ENCODE data around the gene CPT1B. TPM values are rescaled to one million over a fixed set of nuclear protein-coding genes. Genes with fewer than 3 reads are reported as not detected.
"Not testable (repeated sequence)": the region's sequence is repeated elsewhere in the genome, so short reads cannot be mapped to it uniquely, and the experiment has no call there.

The CPT1B gene
- total RNA-seq, 1 experiment from 2014 or later = 10.4 TPM

DNA sequence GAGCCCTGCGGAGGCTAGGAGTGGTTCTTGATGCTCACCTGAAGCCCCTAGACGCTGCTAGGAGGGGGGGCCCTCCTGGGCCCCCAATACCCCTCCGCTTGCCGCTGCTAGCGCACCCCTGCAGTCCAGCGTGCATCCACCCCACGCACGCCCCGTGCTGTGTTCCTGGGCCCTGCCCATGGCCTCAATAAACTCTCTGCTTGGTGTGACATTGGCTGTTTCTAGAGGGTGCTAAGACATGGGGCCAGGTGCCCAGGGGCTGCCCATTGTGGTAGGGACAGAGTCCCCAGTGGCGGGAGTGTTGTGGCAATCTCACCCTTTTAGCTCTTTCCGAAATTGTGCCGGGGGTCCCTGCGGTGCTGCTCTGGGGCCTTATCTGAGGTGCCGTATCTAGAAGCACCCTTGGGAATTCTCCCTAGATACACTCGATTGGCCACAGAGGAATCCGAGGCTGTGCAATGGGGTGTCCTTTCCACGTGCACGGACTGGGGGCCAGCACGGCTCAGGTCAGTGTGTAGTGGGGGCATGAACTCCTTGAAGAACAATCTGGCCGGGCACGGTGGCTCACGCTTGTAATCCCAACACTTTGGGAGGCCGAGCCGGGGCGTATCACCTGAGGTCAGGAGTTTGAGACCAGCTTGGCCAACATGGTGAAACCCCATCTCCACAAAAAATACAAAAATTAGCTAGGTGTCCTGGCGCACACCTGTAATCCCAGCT, 33.3 kb upstream of the CPT1B start:
- in situ Hi-C loops (cut with HindIII; ENCODE audit: low pct_unique_long_range_greater_than_20kb, low sequenced_read_pairs) = no loop called here
- DNase-seq (ENCODE audit: low read depth) = no peak

DNA sequence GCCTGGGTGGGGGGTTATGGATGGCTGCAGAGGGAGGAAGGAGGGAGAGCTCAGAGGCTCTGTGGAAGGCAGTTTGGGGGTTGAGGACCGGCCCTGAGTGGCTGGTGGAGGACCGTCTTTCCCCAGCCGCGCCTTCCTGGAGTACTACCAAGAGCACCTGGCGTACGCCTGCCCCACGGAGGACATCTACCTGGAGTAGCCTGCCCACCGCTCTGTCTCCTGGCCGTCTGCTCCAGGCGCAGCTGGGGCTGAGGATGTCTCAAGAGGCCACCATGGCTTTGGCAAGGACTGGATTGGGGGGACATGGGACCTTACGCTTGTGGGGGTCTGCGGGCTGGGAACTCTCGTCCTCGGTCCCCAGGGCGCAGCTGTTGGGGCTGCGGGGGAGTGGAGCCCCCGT, 32.4 kb upstream of the CPT1B start:
- DNase-seq (ENCODE audit: low read depth) = no peak
- in situ Hi-C loops (cut with HindIII; ENCODE audit: low pct_unique_long_range_greater_than_20kb, low sequenced_read_pairs) = no loop called here

DNA sequence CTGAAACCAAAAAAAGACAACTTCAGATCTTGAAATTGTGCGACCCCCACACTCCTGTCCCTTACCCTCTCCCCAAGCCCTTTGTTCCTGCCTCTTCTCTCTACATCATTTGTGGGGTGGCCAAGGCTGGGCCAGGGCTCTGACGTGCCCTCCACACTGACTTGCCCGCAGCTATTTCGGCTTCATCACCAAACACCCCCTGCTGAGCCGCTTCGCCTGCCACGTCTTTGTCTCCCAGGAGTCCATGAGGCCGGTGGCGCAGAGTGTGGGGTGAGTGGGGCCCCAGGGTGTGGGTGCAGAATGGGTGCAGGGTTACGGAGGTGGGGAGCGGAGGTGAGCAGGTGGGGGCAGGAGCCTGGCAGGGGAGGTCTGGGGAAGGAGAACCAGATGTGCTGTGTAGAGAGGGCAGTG, 31.8 kb upstream of the CPT1B start:
- in situ Hi-C loops (cut with HindIII; ENCODE audit: low pct_unique_long_range_greater_than_20kb, low sequenced_read_pairs) = no loop called here
- DNase-seq (ENCODE audit: low read depth) = no peak

DNA sequence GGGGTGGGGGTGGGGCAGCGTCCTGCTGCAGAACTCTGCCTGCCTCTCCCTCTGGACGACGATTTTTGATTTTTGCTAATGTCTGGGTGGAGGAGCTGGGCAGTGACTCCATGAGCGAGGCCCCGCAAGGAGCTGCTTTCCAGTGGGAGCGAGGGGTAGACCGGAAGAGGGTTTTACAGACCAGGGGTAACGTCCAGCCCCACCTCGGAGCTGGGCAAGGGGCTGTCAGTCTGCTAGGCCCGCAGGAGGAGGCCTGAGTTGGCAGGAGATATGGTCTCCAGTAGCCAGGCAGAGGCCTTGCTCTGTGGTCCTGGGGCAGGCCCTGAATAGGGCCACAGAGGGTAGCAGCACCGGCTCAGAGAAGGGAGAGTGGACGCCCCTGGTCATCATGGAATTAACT, 31.4 kb upstream of the CPT1B start:
- no peak for DNase-seq (ENCODE audit: low read depth)
- in situ Hi-C loops (cut with HindIII; ENCODE audit: low pct_unique_long_range_greater_than_20kb, low sequenced_read_pairs) = no loop called here

DNA sequence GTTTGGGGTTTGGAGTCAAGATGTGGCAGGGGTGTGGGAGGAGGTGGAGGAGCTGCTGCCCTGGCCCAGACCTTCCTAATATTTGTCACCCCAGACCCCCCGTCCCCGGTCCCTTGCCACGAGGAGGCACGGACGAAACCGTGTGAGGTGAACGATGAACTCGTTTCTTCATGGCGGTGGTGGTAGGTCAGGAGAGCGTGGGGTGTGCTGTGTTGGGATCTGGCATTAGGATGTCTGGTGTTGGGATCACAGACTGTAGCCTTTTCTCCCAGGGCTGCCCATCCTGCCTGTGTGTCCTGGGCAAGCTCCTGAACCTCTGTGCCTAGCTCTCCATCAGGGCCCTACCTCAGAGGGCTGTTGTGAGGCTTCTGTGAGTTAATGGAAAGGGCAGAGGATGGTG, 30.8 kb upstream of the CPT1B start:
- in situ Hi-C loops (cut with HindIII; ENCODE audit: low pct_unique_long_range_greater_than_20kb, low sequenced_read_pairs) = no loop called here
- no peak for DNase-seq (ENCODE audit: low read depth)

DNA sequence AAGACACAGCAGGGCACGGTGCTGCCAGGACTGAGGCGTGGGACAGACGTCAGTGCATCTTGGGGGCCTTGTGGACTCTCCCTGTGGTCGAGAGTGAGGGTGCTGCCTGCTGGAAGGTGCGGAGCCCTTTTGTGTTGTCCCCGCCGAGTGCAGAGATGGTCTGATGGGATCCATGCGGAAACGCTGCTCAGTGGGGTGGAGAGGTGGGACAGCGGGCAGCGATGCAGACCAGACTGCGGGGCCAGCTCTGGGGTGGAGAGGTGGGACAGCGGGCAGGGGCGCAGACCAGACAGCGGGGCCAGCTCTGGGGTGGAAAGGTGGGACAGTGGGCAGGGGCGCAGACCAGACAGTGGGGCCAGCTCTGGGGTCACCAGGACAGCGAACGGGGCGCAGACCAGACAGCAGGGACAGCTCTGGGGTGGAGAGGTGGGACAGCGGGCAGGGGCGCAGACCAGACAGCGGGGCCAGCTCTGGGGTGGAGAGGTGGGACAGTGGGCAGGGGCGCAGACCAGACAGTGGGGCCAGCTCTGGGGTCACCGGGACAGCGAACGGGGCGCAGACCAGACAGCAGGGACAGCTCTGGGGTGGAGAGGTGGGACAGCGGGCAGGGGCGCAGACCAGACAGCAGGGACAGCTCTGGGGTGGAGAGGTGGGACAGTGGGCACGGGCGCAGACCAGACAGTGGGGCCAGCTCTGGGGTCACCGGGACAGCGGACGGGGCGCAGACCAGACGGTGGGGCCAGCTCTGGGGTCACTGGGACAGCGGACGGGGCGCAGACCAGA, 30.0 kb upstream of the CPT1B start:
- DNase-seq (ENCODE audit: low read depth); in situ Hi-C loops (cut with HindIII; ENCODE audit: low pct_unique_long_range_greater_than_20kb, low sequenced_read_pairs): not testable (repeated sequence)

DNA sequence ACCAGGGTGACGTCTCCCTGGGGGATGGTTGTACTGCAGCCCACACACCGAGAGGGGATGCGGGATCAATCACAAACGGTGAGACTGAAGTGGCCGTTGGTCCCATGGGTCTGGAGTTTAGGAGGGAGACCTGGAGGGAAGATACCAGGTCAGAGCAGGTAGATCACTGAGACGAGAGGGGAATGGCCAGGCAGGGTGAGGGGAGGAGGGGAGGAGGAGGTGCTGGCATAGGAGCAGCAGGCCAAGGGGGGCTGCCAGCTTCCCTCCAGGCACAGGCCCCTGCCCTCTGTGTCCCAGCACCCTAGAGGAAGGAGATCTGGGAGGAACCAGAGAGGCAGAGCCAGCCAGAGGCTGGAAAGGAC, 29.4 kb upstream of the CPT1B start:
- in situ Hi-C loops (cut with HindIII; ENCODE audit: low pct_unique_long_range_greater_than_20kb, low sequenced_read_pairs) = no loop called here
- no peak for DNase-seq (ENCODE audit: low read depth)

DNA sequence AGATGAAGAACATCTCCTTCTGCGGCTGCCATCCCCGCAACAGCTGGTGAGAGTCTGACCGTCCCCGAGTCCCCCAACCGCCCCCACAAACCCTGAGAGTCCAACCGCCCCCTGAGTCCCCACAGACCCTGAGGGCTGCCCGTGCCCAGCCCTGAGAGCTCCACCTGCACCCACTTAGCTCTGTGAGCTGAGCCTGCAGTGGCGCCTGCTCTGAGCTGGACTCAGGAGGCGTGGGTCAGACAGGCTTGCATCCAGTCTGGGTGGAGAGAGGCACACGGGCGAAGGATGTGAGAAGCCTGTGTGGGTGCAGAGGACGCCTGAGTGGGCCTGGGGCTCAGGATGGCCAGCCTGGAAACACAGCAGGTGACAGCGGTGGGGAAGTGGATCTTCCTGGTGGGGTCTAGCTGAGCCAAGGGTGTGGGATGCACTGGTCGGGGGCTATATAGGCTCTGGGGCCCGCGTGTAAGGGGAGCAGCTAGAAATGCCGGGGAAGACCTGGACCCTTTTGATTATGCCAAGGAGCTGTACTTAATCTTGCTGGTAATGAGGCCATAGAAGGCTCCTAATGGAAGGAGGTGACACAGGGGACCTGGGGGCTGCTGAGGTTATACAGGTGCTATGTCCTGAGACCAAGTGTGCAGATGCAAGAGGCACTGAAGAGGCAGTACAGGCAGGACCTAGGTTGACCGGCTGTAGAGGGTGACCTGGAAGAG, 28.9 kb upstream of the CPT1B start:
- in situ Hi-C loops (cut with HindIII; ENCODE audit: low pct_unique_long_range_greater_than_20kb, low sequenced_read_pairs) = no loop called here
- no peak for DNase-seq (ENCODE audit: low read depth)

DNA sequence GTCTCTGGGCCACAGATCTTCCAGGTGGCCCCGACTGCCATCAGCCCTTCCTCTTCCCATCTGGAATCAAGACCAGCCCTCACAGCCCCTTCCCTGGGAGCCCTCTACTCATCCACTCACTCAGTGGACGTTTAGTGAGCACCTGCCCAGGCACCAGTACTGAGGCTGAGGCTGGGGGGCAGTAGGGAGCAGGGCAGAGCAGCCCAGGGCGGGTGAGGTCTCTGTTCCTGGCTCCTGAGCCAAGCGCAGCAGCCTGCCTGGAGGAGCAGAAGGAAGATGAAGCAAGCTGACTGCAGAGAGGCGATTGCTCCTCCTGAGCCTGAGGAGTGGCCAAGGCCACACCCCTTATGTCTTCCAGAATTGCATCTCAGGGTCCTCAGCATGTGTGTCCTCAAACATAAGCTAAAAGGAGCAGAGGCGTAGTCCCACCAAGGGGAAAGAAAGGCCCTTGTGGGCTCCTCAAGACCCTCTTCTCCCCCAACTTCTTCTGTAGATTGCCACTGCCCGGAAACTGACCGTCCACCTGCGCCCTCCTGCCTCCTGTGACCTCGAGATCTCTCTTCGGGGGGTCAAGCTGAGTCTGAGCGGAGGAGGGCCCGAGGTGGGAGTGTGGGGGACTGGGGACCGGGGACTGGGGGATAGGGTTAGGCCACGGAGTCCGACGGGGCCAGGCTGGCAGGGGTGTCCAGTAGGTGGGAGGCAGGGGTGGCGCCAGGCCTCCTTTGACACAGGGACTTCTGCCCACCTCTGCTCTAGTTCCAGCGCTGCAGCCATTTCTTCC, 28.1 kb upstream of the CPT1B start:
- no peak for DNase-seq (ENCODE audit: low read depth)
- in situ Hi-C loops (cut with HindIII; ENCODE audit: low pct_unique_long_range_greater_than_20kb, low sequenced_read_pairs) = no loop called here

DNA sequence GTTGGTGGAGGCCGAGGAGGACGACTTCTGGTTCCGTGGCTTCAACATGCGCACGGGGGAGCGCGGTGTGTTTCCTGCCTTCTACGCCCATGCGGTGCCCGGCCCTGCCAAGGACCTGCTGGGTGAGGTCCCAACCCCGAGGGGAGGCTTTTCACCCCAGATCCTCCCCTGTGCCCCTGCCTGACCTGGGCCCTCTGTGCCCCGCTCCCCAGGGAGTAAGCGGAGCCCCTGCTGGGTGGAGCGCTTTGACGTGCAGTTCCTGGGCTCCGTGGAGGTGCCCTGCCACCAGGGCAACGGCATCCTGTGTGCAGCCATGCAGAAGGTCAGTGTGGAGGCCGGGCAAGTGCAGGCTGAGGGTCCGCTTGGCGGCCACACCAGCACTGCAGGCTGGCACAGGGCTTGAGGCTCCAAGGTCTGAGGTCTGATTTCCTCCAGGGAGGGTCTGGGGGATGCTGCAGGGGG, 27.4 kb upstream of the CPT1B start:
- in situ Hi-C loops (cut with HindIII; ENCODE audit: low pct_unique_long_range_greater_than_20kb, low sequenced_read_pairs) = no loop called here
- no peak for DNase-seq (ENCODE audit: low read depth)

DNA sequence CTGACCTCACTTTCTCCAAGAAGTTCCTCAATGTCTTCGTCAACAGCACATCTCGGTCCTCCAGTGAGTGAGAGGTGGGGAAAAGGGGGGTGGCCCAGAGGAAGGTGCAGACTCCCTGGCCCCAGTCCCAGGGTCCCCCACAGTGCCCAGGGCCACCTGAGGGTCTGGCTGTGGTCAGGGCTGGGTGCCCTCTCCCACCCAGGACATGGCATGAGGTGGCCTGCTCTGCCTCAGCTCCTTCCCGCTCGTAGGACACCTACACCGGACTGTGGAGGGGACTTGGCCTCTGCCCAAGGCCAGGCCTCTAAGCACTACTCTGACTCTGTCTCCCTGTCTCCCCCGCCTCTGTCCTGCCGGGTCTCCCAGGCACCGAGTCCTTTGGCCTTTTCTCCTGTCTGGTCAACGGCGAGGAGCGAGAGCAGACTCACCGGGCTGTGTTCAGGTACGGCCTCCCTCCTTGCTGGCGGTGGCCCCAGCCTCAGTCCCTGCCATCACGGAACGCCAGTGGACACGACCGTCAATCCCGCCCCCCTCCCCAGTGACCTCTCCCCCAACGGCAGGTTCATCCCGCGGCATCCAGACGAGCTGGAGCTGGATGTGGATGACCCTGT, 26.9 kb upstream of the CPT1B start:
- no peak for DNase-seq (ENCODE audit: low read depth)
- in situ Hi-C loops (cut with HindIII; ENCODE audit: low pct_unique_long_range_greater_than_20kb, low sequenced_read_pairs) = no loop called here

DNA sequence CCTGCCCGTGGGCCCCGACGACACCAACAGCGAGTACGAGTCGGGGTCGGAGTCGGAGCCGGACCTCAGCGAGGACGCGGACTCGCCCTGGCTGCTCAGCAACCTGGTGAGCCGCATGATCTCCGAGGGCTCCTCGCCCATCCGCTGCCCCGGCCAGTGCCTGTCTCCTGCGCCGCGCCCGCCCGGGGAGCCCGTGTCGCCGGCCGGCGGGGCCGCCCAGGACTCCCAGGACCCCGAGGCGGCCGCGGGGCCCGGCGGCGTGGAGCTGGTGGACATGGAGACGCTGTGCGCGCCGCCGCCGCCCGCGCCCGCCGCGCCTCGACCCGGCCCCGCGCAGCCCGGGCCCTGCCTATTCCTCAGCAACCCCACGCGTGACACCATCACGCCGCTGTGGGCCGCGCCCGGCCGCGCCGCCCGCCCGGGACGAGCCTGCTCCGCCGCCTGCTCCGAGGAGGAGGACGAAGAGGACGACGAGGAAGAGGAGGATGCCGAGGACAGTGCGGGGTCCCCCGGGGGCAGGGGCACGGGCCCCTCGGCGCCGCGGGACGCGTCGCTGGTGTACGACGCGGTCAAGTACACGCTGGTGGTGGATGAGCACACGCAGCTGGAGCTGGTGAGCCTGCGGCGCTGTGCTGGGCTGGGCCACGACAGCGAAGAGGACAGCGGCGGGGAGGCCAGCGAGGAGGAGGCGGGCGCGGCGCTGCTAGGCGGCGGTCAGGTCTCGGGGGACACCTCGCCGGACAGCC, 26.2 kb upstream of the CPT1B start:
- in situ Hi-C loops (cut with HindIII; ENCODE audit: low pct_unique_long_range_greater_than_20kb, low sequenced_read_pairs) = no loop called here
- no peak for DNase-seq (ENCODE audit: low read depth)

DNA sequence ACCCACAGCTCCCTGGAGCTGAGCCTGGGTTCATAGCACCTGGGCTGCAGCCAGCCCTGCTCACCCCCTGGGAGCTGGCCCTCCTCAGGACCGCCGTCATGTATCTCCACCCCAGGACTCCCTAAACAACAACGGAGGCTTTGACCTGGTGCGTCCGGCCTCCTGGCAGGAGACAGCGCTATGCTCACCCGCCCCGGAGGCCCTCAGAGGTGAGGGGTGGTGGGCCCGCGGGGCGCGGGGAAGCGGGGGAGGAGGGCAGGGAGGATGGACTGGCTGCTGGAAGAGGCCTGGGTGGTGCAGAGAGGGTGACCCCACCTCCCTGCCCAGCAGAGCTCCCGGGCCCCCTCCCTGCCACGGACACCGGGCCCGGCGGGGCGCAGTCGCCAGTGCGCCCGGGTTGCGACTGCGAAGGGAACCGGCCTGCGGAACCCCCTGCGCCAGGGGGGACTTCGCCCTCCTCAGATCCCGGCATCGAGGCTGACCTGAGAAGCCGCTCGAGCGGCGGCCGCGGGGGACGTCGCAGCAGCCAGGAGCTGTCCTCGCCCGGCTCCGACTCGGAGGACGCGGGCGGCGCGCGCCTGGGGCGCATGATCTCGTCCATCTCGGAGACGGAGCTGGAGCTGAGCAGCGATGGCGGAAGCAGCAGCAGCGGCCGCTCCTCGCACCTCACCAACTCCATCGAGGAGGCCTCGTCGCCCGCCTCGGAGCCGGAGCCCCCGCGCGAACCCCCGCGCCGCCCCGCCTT, 25.5 kb upstream of the CPT1B start:
- no peak for DNase-seq (ENCODE audit: low read depth)
- in situ Hi-C loops (cut with HindIII; ENCODE audit: low pct_unique_long_range_greater_than_20kb, low sequenced_read_pairs) = no loop called here

DNA sequence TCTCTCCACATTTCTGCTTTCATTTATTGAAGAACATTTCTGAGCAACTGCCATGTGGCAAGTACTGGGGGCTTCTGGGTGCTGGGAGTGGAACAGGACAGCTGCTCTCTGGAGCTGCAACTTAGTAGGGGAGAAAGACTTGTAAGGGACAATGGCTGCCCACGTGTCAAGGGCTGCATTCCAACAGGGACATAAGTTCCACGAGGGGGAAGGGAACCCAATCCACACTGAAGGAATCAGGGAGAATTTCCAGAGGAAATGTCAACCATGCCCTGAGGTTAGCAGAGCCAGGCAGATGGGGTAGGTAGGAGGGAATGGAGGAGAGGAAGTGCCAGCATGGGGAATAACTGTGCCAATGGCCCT, 24.1 kb upstream of the CPT1B start:
- DNase-seq (ENCODE audit: low read depth) = no peak
- in situ Hi-C loops (cut with HindIII; ENCODE audit: low pct_unique_long_range_greater_than_20kb, low sequenced_read_pairs) = no loop called here

DNA sequence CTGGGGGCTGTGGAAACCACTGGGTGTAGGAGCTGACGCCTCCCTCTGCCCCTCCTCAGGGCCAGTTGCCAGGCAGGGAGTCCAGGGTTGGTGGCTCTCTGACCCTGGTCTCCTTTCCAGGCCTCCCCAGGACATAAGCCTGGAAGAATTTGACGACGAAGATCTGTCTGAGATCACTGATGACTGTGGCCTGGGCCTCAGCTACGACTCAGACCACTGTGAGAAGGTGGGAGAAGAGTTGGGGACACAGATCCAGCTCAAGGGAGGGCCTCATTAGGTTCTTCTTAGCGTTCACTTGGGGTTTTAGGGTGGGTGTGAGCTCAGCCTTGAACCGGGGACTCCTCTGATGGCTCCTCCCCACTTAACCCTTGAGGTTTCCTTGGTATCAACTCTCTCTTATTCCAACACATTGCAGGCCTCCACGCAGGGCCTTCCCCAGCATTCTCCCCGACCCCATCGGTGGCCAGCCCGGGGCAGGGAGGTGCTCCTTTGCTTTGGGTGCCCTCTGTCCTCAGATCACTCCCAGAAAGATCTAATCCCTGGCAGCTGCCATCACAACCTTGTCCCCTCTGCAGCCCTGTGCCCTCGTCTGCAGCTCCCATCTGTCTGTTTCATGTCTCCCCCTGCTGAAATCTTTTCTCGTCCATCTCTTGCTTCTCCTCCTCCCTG, 23.6 kb upstream of the CPT1B start:
- DNase-seq (ENCODE audit: low read depth) = no peak
- in situ Hi-C loops (cut with HindIII; ENCODE audit: low pct_unique_long_range_greater_than_20kb, low sequenced_read_pairs) = no loop called here

DNA sequence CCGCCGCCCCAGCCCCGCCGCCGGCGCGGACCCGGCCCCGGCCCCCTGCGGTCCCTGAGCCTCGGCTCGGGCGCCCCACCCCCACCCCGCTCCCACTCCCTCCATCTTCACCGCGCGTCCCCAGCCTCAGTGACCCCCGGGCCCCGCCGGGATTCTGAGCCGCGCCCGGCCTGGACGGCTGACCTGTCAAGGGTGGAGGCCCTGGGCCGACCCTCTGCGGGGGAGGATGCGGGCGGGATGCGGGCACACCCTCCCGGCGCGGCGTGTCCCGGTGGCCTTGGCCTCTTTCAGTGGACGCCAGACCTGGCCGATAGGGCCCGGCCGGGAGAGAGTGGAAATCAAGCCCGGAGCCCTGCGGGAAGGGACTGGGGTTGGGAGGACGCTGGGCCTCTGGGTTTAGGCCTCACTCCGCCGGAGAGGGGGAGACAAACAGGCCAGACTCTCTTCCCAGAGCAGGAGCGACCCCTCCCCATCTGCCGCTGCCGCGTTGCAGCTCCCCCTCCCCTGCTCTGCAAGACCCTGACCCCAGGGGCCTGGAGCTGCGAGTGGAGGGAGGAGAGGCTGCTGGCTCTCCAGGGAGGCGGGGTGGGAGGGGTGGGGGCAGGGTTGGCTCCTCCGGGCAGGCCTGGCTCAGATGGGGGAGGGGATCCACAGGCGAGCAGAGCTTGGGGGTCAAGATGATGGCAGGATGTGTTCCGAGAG, 22.9 kb upstream of the CPT1B start:
- in situ Hi-C loops (cut with HindIII; ENCODE audit: low pct_unique_long_range_greater_than_20kb, low sequenced_read_pairs) = no loop called here
- DNase-seq (ENCODE audit: low read depth) = no peak
